B cell (primary cell): Measurements from ENCODE around the gene GPC5.

Source experiments
- EZH2 ChIP-seq: IDR thresholded peaks from 2 replicates; pipeline ENCODE4 v1.6.1; 2012; ENCODE audit warnings: borderline replicate concordance, low read depth, mild to moderate bottlenecking, moderate library complexity, low read length; ENCODE audit not compliant: insufficient read depth, poor library complexity, severe bottlenecking
- TF ChIP-seq, protein P1 (sequence below): fragments of 200-600 bp; IDR thresholded peaks from one replicate; pipeline ENCODE4 v1.8.0; 2022; ENCODE audit warnings: antibody characterized with exemption, mild to moderate bottlenecking

- TF ChIP-seq, protein P1, sequence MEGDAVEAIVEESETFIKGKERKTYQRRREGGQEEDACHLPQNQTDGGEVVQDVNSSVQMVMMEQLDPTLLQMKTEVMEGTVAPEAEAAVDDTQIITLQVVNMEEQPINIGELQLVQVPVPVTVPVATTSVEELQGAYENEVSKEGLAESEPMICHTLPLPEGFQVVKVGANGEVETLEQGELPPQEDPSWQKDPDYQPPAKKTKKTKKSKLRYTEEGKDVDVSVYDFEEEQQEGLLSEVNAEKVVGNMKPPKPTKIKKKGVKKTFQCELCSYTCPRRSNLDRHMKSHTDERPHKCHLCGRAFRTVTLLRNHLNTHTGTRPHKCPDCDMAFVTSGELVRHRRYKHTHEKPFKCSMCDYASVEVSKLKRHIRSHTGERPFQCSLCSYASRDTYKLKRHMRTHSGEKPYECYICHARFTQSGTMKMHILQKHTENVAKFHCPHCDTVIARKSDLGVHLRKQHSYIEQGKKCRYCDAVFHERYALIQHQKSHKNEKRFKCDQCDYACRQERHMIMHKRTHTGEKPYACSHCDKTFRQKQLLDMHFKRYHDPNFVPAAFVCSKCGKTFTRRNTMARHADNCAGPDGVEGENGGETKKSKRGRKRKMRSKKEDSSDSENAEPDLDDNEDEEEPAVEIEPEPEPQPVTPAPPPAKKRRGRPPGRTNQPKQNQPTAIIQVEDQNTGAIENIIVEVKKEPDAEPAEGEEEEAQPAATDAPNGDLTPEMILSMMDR, result no peak
- TF ChIP-seq EZH2, result no peak
These were observed 776.9 kb downstream of the GPC5 start for GRCh38 chr13:92175330-92175729.
